Heart left ventricle (tissue), 16 donors: ENCODE results near the gene KRT80. TPM values are rescaled to one million over a fixed set of nuclear protein-coding genes. Genes with fewer than 3 reads are reported as not detected.

Experiments
- ATAC-seq, 4 donors: fragments of 200-7000 bp; cut with Tn5 transposase; one replicate each; pipeline ENCODE4 v1.9.1; 2020 to 2022; ENCODE audit warnings: moderate library complexity in 4 of 4, mild to moderate bottlenecking in 3 of 4, moderate number of reproducible peaks in 1 of 4
- DNase-seq, 5 donors: peaks; one replicate each; pipeline ENCODE4 v3.0.0-alpha.2; 2020
- H3K27ac ChIP-seq, 12 donors: fragments of 200-600 bp; sonication (generic) in 4 of 12; one replicate each; pipeline versions ENCODE4 v1.5.0 to v1.8.0; 2016 to 2022; ENCODE audit warnings: mild to moderate bottlenecking in 2 of 12
- H3K27me3 ChIP-seq, 9 donors: fragments of 200-600 bp; sonication (generic) in 2 of 9; one replicate each; pipeline versions ENCODE4 v1.5.1 to v1.8.0; 2016 to 2022; ENCODE audit warnings: mild to moderate bottlenecking in 3 of 9
- H3K36me3 ChIP-seq, 9 donors: fragments of 200-600 bp; sonication (generic) in 2 of 9; one replicate each; pipeline versions ENCODE4 v1.5.0 to v1.8.0; 2018 to 2022; ENCODE audit warnings: mild to moderate bottlenecking in 2 of 9
- H3K4me1 ChIP-seq, 12 donors: fragments of 200-600 bp; sonication (generic) in 4 of 12; one replicate each; pipeline versions ENCODE4 v1.5.0 to v1.8.0; 2016 to 2022; ENCODE audit warnings: mild to moderate bottlenecking in 3 of 12
- H3K4me3 ChIP-seq, 12 donors: fragments of 200-600 bp; sonication (generic) in 4 of 12; one replicate each; pipeline versions ENCODE4 v1.5.0 to v1.8.0; 2017 to 2022; ENCODE audit warnings: mild to moderate bottlenecking in 9 of 12, moderate library complexity in 4 of 12
- H3K9me3 ChIP-seq, 12 donors: fragments of 200-600 bp; sonication (generic) in 4 of 12; one replicate each; pipeline versions ENCODE4 v1.5.0 to v1.8.0; 2016 to 2022; ENCODE audit warnings: mild to moderate bottlenecking in 1 of 12
- CTCF ChIP-seq, 12 donors: fragments of 200-600 bp; sonication (generic) in 4 of 12; IDR thresholded peaks; one replicate each; pipeline versions ENCODE4 v1.5.0 to v1.8.0; 2018 to 2022; ENCODE audit warnings: antibody characterized with exemption in 12 of 12, mild to moderate bottlenecking in 5 of 12
- POLR2A ChIP-seq, 2 donors: fragments of 450-650 bp; IDR thresholded peaks; one replicate each; pipeline ENCODE4 v1.6.1; 2017; ENCODE audit warnings: antibody characterized with exemption in 2 of 2, mild to moderate bottlenecking in 2 of 2, moderate library complexity in 2 of 2
- WGBS, 4 donors: extraction: QIAGEN DNeasy Blood & Tissue Kit in 2 of 4; methylation state at CpG; one replicate each; pipeline versions ENCODE4 v1.1.5 to v1.1.7; 2013 to 2018; 5-methylcytosine and 5-hydroxymethylcytosine counted together
- intact Hi-C, 10 donors: fragments of 100-400 bp; cut with DNase I; formaldehyde crosslinking; loops; one replicate each; pipeline versions ENCODE4 v1.11.1 to v1.14.2; 2022
- polyA plus RNA-seq, 2 donors: library from polyadenylated mRNA; stranded (reverse); fragments of 200-250 nt; gene quantifications; one replicate each; pipeline ENCODE4 v1.2.3, GENCODE V29; 2013
- total RNA-seq, 9 donors: library from RNA; depleted of rRNA in 2 of 9; stranded (reverse); fragments of >200 nt in 2 of 9; fragmentation: NEBNext Ultra II Directional in 3 of 9; extraction: Animal tissue kit (Norgen Biotek cat#: 25700) in 3 of 9; gene quantifications; one replicate each; pipeline versions ENCODE4 v1.1.0 to v1.2.4, GENCODE V29; 2016 to 2023
- donor health status: ischemic (EF 13 %, LVEDD 7.1; RV severe dilation, severe dysfunction).
- donor health status: healthy with polysubstance abuse.
- donor health status: DM: no; HTN: yes; CAD: no.
- donor health status: DM: no; HTN: no; CAD: no.
- donor health status: ischemic (EF 25% LVEDD 6.9; RV normal size, moderate dysfunction).
- donor health status: ischemic (EF 25% LVEDD 5.7; RV mildly dilated, moderate dysfunction).
- donor health status: healthy.
- donor health status: DM: yes; HTN: yes; CAD: no.
- donor health status: ischemic (EF 35%, LVEDD 5.7; RV mildly dilated, moderate dysfunction).
- donor health status: nonischemic (EF 11% LVEDD 7.7; RV severe dilation, severe dysfunction).
- donor health status: DM: yes; HTN: yes; CAD: no.
- donor health status: PGD.
- donor health status: ischemic (EF 29% LVEDD 5.4; RV normal size, mild dysfunction).
- donor health status: nonischemic (EF 23%, LVEDD 6.1; RV moderate dilation, normal function).

Gene KRT80
- total and polyA plus RNA-seq, 11 donors: 0.08 to 1.2 (median 0.24) TPM; not detected in 2

- Histone ChIP-seq H3K27ac (peak overlapping the region in 11 of 12 donors; percentile 77 to 93 (median 83)), H3K4me3 (no peak overlapping the region), H3K4me1 (peaks cover 5 to 32% (median 21%) of the 10 kb centered on the region in 12 donors), H3K27me3 (no peaks in the 10 kb centered on the region), H3K9me3 (no peaks in the 10 kb centered on the region), H3K36me3 (no peaks in the 10 kb centered on the region)
- no peak for ATAC-seq
- TF ChIP-seq POLR2A (IDR thresholded peaks at IDR 0.05) (no peak), CTCF (IDR thresholded peaks at IDR 0.05) (no peak)
- 64 to 67% (median 64%) methylated on average over 9 to 10 of the region's 10 CpGs for WGBS, 4 donors
- DNase-seq: no peak
- intact Hi-C loops: loop anchor here in 2 of 10 donors (2.0 to 10.0 kb wide), 2 partner anchors 19 to 233 kb away; no protein-coding TSS in a partner anchor
These were observed 63.9 kb downstream of the KRT80 start for GRCh38 chr12:52127683-52128450.

- no peaks in the 10 kb centered on the region for H3K36me3 ChIP-seq
- H3K27ac ChIP-seq: peak overlapping the region; percentile 70 to 93 (median 83)
- intact Hi-C loops: loop anchor here in 2 of 10 donors (2.0 to 10.0 kb wide), 2 partner anchors 20 to 232 kb away; no protein-coding TSS in a partner anchor
- peak; percentile 72 to 90 (median 82) for ATAC-seq
- DNase-seq: peak in 2 of 5 donors; percentile 62 to 71
- 44 to 54% (median 50%) methylated on average over 19 to 21 of the region's 21 CpGs for WGBS, 4 donors
- peaks cover 5 to 37% (median 21%) of the 10 kb centered on the region in 12 donors for H3K4me1 ChIP-seq
- H3K4me3 ChIP-seq: no peak overlapping the region
- no peaks in the 10 kb centered on the region for H3K9me3 ChIP-seq
- TF ChIP-seq POLR2A (IDR thresholded peaks at IDR 0.05) (no peak), CTCF (IDR thresholded peaks at IDR 0.05) (no peak)
- no peaks in the 10 kb centered on the region for H3K27me3 ChIP-seq
These were observed 64.9 kb downstream of the KRT80 start for GRCh38 chr12:52126605-52127578.

GRCh38 chr12:52126050-52126604 lies 65.7 kb downstream of the KRT80 start:
- ATAC-seq (no peak), DNase-seq (peak in 1 of 5 donors; percentile 53)
- Histone ChIP-seq H3K27me3 (peaks cover 0 to 6% (median 0%) of the 10 kb centered on the region in 9 donors), H3K4me1 (peaks cover 5 to 45% (median 25%) of the 10 kb centered on the region in 12 donors), H3K9me3 (no peaks in the 10 kb centered on the region), H3K27ac (peak overlapping the region; percentile 70 to 93 (median 82)), H3K36me3 (no peaks in the 10 kb centered on the region), H3K4me3 (no peak overlapping the region)
- TF ChIP-seq POLR2A (IDR thresholded peaks at IDR 0.05) (no peak), CTCF (IDR thresholded peaks at IDR 0.05) (no peak)
- WGBS, 4 donors: 56 to 68% (median 64%) methylated on average over 2 of the region's 2 CpGs
- intact Hi-C loops: loop anchor here in 2 of 10 donors (2.0 to 10.0 kb wide), 2 partner anchors 21 to 231 kb away; no protein-coding TSS in a partner anchor
